Activated B cell treated with CpG ODN at 0.5 μM for 24 hours (primary cell): ENCODE measurements around the gene C16orf95. TPM values are rescaled to one million over a fixed set of nuclear protein-coding genes. Genes with fewer than 3 reads are reported as not detected.
A peak's percentile ranks its signal among the peaks of the same experiment; 100 is the strongest.

Source experiments
- ATAC-seq: fragments of 200-7000 bp; cut with Tn5 transposase; one replicate; pipeline ENCODE4 v1.10.0; 2021; ENCODE audit warnings: low read depth, mild to moderate bottlenecking, moderate library complexity
- CTCF ChIA-PET: fragments of 350-600 bp; sonication (Branson Sonifier 250); formaldehyde crosslinking; loops from one replicate; lab custom pipeline; 2021; ENCODE audit warnings: antibody characterized with exemption; lab: Charles Lee
- POLR2A ChIA-PET: fragments of 350-600 bp; sonication (Branson Sonifier 250); formaldehyde crosslinking; loops from one replicate; lab custom pipeline; 2021; ENCODE audit warnings: antibody characterized with exemption; lab: Charles Lee
- DNase-seq: peaks from one replicate; pipeline ENCODE4 v3.0.0; 2022
- H3K27ac Mint-ChIP-seq: one replicate; pipeline ENCODE4 v1.8.0; 2020; ENCODE audit warnings: mixed read lengths
- H3K27me3 Mint-ChIP-seq: one replicate; pipeline ENCODE4 v1.8.0; 2021; ENCODE audit warnings: mixed read lengths
- H3K36me3 Mint-ChIP-seq: one replicate; pipeline ENCODE4 v1.8.0; 2021; ENCODE audit warnings: low read depth, mixed read lengths
- H3K4me1 Mint-ChIP-seq: one replicate; pipeline ENCODE4 v1.8.0; 2021; ENCODE audit warnings: mixed read lengths
- H3K4me3 Mint-ChIP-seq: one replicate; pipeline ENCODE4 v1.8.0; 2020; ENCODE audit warnings: mild to moderate bottlenecking, mixed read lengths
- H3K9me3 Mint-ChIP-seq: one replicate; pipeline ENCODE4 v1.8.0; 2020; ENCODE audit warnings: mixed read lengths
- intact Hi-C: fragments of 100-400 bp; cut with micrococcal nuclease; formaldehyde crosslinking; loops from one replicate; pipeline ENCODE4 v1.15.1; 2024
- total RNA-seq: library from RNA; stranded (reverse); gene quantifications from 2 replicates; pipeline ENCODE4 v1.2.3, GENCODE V29; 2022
- TF ChIP-seq, protein P1 (sequence below): fragments of 200-600 bp; IDR thresholded peaks from one replicate; pipeline ENCODE4 v1.8.0; 2022; ENCODE audit warnings: antibody characterized with exemption, mild to moderate bottlenecking

The C16orf95 gene
- total RNA-seq, 1 donor from 2014 or later = 2.1 TPM

DNA sequence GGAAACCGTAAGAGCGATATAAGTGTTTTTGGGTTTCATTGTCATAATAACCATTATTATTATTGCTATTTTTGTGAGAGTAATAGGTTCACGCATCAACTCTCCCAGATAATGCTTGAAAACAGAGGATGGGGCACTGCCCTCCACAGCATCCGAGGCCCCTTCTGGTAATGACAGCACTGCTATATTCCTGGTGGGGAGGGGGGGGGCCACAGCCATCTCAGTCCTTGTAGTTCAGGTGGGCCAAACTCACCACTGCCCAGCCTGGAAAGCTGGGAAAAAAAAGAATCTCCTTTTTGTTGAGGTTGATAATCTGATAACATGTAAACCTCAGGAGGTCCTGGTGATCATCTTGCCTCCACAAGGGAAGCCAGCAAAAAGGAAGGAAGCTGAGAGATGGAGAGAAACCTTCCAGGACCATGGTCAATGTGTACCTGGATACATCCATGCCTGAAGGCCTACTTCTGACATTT is 706 bp downstream of the C16orf95 start:
- TF ChIP-seq, protein P1, sequence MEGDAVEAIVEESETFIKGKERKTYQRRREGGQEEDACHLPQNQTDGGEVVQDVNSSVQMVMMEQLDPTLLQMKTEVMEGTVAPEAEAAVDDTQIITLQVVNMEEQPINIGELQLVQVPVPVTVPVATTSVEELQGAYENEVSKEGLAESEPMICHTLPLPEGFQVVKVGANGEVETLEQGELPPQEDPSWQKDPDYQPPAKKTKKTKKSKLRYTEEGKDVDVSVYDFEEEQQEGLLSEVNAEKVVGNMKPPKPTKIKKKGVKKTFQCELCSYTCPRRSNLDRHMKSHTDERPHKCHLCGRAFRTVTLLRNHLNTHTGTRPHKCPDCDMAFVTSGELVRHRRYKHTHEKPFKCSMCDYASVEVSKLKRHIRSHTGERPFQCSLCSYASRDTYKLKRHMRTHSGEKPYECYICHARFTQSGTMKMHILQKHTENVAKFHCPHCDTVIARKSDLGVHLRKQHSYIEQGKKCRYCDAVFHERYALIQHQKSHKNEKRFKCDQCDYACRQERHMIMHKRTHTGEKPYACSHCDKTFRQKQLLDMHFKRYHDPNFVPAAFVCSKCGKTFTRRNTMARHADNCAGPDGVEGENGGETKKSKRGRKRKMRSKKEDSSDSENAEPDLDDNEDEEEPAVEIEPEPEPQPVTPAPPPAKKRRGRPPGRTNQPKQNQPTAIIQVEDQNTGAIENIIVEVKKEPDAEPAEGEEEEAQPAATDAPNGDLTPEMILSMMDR = no peak
- DNase-seq = no peak
- H3K4me3 Mint-ChIP-seq = peak overlapping the region; percentile 94
- H3K9me3 Mint-ChIP-seq = no peaks in the 10 kb centered on the region
- CTCF ChIA-PET = interaction anchor here (0.8 to 2.2 kb wide), 6 partner anchors 19 to 320 kb away, joined by 3 to 10 read pairs (median 4); partner anchors contain the start of gene FBXO31
- POLR2A ChIA-PET = interaction anchor here (1.0 to 3.4 kb wide), 5 partner anchors 67 to 449 kb away, joined by 3 to 41 read pairs (median 7); partner anchors contain the start of genes FBXO31 and KLHDC4
- no peaks in the 10 kb centered on the region for H3K27me3 Mint-ChIP-seq
- peak overlapping the region; percentile 96 for H3K27ac Mint-ChIP-seq
- H3K36me3 Mint-ChIP-seq = peaks cover 5% of the 10 kb centered on the region
- intact Hi-C loops = loop anchor here (5.0 kb wide), 1 partner anchor 1629 kb away; the partner anchor contains the start of gene GINS2
- H3K4me1 Mint-ChIP-seq = peaks cover 13% of the 10 kb centered on the region
- ATAC-seq = no peak

DNA sequence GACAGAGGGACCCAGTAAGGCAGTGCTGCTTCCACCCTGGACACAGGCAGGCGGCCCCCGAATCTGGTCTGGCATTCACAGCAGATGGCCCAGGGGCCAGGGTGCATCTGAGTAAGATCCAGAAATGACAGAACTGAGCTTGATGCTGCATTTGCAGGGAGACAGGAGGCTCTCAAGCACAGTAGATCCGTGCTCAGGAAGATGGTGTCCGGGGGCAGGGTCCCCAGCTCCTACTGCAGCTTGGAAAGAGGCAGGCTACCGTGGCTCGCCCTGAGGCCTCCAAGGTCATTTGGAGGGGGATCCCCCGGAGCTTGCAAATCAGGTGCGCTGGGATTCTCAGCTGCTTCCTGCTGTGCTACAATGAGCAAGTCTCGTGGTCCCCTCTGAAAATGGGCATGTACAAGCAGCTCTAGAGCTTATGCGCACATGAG is 2.2 kb downstream of the C16orf95 start:
- H3K27ac Mint-ChIP-seq = no peak overlapping the region
- POLR2A ChIA-PET = interaction anchor here (1.4 kb wide), 1 partner anchor 68 kb away, joined by 4 read pairs; the partner anchor contains the start of gene FBXO31
- TF ChIP-seq, protein P1 = no peak
- DNase-seq (no peak), ATAC-seq (no peak)
- no peaks in the 10 kb centered on the region for H3K27me3 Mint-ChIP-seq
- CTCF ChIA-PET = interaction anchor here (1.3 kb wide), 1 partner anchor 17 kb away, joined by 3 read pairs; no protein-coding TSS in a partner anchor
- peaks cover 5% of the 10 kb centered on the region for H3K36me3 Mint-ChIP-seq
- intact Hi-C loops = loop anchor here (5.0 kb wide), 1 partner anchor 1628 kb away; the partner anchor contains the start of gene GINS2
- peaks cover 13% of the 10 kb centered on the region for H3K4me1 Mint-ChIP-seq
- no peak overlapping the region for H3K4me3 Mint-ChIP-seq
- no peaks in the 10 kb centered on the region for H3K9me3 Mint-ChIP-seq

GRCh38 chr16:87312008-87312407 is 5.2 kb downstream of the C16orf95 start:
- no peak overlapping the region for H3K4me3 Mint-ChIP-seq
- H3K27ac Mint-ChIP-seq = no peak overlapping the region
- ATAC-seq = no peak
- TF ChIP-seq, protein P1 = no peak
- H3K9me3 Mint-ChIP-seq = peaks cover 5% of the 10 kb centered on the region
- H3K27me3 Mint-ChIP-seq = no peaks in the 10 kb centered on the region
- POLR2A ChIA-PET = no interaction called here
- DNase-seq = no peak
- no peaks in the 10 kb centered on the region for H3K4me1 Mint-ChIP-seq
- intact Hi-C loops = no loop called here
- H3K36me3 Mint-ChIP-seq = no peaks in the 10 kb centered on the region
- CTCF ChIA-PET = no interaction called here

DNA sequence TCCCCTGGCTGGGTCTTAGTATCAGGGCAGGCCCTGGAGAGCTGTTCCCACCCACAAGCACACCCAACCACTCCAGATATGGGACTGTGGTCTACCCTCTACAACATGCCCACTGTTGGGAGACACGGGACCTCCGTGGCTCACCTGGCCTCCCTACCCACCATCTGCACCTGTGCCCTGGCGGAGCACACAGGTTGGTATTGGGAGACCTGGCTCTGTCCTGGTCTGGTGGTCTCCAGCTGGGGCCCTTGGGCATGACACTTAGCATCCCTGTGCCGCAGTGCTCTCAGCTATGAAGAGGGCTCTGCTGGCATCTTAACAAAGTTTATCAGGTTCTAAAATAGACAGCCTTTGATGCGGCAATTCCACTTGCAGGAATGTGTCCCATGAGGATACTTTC is 5.8 kb downstream of the C16orf95 start:
- Mint-ChIP-seq H3K4me1 (no peaks in the 10 kb centered on the region), H3K27me3 (no peaks in the 10 kb centered on the region), H3K27ac (no peak overlapping the region), H3K9me3 (peaks cover 5% of the 10 kb centered on the region), H3K4me3 (no peak overlapping the region), H3K36me3 (no peaks in the 10 kb centered on the region)
- ChIA-PET POLR2A (no interaction called here), CTCF (no interaction called here)
- intact Hi-C loops = no loop called here
- TF ChIP-seq, protein P1 = no peak
- ATAC-seq (no peak), DNase-seq (no peak)

DNA sequence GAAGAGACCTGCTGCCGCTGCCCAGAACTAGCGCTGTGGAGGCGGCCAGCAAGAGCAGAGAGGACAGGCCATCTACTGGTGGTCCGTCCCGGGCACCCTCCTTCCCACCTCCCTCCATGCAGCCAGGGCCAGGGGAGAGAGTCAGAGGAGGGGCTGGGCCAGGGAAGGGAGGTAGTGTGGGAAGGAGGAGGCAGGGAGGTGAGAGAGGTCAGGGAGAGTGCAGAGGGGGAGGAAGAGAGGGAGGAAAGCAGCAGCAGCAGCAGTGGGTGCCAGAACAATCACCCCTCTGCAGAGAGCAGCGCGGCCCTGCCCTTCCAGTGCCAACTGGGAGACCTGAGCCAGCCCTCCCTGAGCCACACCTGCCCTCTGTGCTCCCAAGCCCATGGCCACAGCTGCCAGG is 6.6 kb downstream of the C16orf95 start:
- CTCF ChIA-PET = no interaction called here
- H3K4me3 Mint-ChIP-seq = no peak overlapping the region
- intact Hi-C loops = no loop called here

More for the DNA sequence above, 6.6 kb downstream of the C16orf95 start:
- Mint-ChIP-seq H3K27me3 (no peaks in the 10 kb centered on the region), H3K27ac (no peak overlapping the region), H3K4me1 (no peaks in the 10 kb centered on the region), H3K36me3 (no peaks in the 10 kb centered on the region), H3K9me3 (peaks cover 5% of the 10 kb centered on the region)
- ATAC-seq (no peak), DNase-seq (no peak)
- POLR2A ChIA-PET = no interaction called here
- TF ChIP-seq, protein P1 = no peak
